ENCODE results near the gene TMEM158.

Gene TMEM158

DNA sequence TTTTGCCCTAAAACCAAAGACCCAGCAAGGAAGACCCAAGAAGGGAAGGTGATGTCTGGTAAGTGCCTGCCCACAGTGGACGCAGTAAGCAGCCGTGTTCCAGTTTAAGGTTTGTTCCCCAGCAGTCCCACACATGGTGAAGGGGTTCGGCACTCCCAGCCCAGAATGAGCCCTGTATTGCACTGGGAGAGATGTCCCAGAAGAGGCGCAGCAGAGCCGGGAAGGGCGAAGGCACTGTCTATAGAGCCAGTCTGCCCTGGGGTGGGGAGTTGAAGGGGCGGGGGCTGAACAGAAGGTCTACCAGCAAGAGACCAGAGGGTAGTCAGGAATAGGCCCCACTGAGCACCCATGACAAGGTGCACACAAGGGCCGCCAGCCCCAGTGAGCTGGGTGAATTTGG is 6.4 kb downstream of the TMEM158 start:
- 0 out of 2 replicates have a peak, but pooled peaks cover 4% of the 10 kb centered on the region for H3K4me1 ChIP-seq (ENCODE audit: low read length)
- no peak overlapping the region for H3K4me2 ChIP-seq (ENCODE audit: low read depth, low read length)
- H3K36me3 ChIP-seq (replicated peaks; ENCODE audit: insufficient read depth, low read length) = no peaks in the 10 kb centered on the region
- no peak overlapping the region for H3K4me3 ChIP-seq (ENCODE audit: low read length)
- H3K9ac ChIP-seq (ENCODE audit: low read length) = no peak overlapping the region
- no peaks in the 10 kb centered on the region for H3K79me2 ChIP-seq (ENCODE audit: low read length)
- H3F3A ChIP-seq (ENCODE audit: insufficient read depth, low read length) = no peaks in the 10 kb centered on the region
- no peak for DNase-seq
- no peak overlapping the region for H3K27ac ChIP-seq (ENCODE audit: low read length)
- H2AFZ ChIP-seq (ENCODE audit: low read length) = no peak overlapping the region
- H3K27me3 ChIP-seq (replicated peaks; ENCODE audit: insufficient read depth, low read length) = peaks cover 17% of the 10 kb centered on the region
- no peaks in the 10 kb centered on the region for H3K9me2 ChIP-seq (replicated peaks; ENCODE audit: insufficient read depth, low read length)
- TF ChIP-seq, protein P1, sequence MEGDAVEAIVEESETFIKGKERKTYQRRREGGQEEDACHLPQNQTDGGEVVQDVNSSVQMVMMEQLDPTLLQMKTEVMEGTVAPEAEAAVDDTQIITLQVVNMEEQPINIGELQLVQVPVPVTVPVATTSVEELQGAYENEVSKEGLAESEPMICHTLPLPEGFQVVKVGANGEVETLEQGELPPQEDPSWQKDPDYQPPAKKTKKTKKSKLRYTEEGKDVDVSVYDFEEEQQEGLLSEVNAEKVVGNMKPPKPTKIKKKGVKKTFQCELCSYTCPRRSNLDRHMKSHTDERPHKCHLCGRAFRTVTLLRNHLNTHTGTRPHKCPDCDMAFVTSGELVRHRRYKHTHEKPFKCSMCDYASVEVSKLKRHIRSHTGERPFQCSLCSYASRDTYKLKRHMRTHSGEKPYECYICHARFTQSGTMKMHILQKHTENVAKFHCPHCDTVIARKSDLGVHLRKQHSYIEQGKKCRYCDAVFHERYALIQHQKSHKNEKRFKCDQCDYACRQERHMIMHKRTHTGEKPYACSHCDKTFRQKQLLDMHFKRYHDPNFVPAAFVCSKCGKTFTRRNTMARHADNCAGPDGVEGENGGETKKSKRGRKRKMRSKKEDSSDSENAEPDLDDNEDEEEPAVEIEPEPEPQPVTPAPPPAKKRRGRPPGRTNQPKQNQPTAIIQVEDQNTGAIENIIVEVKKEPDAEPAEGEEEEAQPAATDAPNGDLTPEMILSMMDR (IDR thresholded peaks at IDR 0.05; ENCODE audit: low read length) = no peak
- no peak for TF ChIP-seq EZH2phosphoT487 (IDR thresholded peaks at IDR 0.05; ENCODE audit: low read length)
- TF ChIP-seq EZH2 (optimal IDR thresholded peaks at IDR 0.05; ENCODE audit: low read depth, low read length) = no peak
- H3K9me3 ChIP-seq (replicated peaks; ENCODE audit: insufficient read depth, low read length) = no peaks in the 10 kb centered on the region
- H4K20me1 ChIP-seq (ENCODE audit: insufficient read depth, low read length) = no peaks in the 10 kb centered on the region

DNA sequence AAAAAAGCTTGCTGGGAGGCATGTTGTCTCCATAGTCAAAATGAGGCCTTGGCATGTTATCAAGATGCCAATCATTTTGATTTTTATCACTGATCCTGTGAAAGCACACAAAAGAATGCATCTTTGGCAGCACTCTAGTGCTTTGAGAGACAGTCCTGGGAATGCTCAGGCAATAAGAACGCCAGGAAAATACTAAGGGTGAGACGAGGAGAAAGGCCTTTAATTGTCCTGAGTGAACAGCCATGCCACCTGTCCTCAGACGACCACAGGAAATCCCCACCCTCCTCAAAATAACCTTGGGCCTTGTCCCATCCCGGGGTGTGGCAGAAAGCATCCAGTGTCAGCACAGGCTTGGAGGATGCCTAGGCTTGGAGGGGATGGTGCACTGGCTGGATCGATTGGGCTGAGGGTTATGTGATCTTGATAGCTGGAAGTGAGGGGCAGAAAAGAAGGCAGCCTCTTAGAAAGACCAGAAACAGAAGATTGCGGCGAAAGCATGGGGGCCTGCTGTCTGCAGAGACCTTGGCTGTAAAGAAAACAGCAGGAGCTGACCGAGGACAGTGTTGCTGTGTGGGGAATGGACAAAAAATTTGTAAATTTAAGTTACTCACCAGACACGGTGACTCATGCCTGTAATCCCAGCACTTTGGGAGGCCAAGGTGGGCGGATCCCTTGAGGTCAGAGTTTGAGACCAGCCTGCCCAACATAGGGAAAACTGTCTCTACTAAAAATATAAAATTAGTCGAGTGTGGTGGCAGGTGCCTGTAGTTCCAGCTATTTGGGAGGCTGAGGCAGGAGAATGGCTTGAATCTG is 7.3 kb downstream of the TMEM158 start:
- H2AFZ ChIP-seq (ENCODE audit: low read length) = no peak overlapping the region
- TF ChIP-seq EZH2phosphoT487 (IDR thresholded peaks at IDR 0.05; ENCODE audit: low read length) = no peak
- TF ChIP-seq EZH2 (optimal IDR thresholded peaks at IDR 0.05; ENCODE audit: low read depth, low read length) = no peak
- TF ChIP-seq, protein P1 (IDR thresholded peaks at IDR 0.05; ENCODE audit: low read length) = no peak
- no peak overlapping the region for H3K4me2 ChIP-seq (ENCODE audit: low read depth, low read length)
- no peak overlapping the region for H3K4me3 ChIP-seq (ENCODE audit: low read length)
- no peak for DNase-seq
- no peaks in the 10 kb centered on the region for H4K20me1 ChIP-seq (ENCODE audit: insufficient read depth, low read length)
- H3F3A ChIP-seq (ENCODE audit: insufficient read depth, low read length) = no peaks in the 10 kb centered on the region
- H3K9me3 ChIP-seq (replicated peaks; ENCODE audit: insufficient read depth, low read length) = no peaks in the 10 kb centered on the region
- H3K9me2 ChIP-seq (replicated peaks; ENCODE audit: insufficient read depth, low read length) = no peaks in the 10 kb centered on the region
- no peak overlapping the region for H3K27ac ChIP-seq (ENCODE audit: low read length)
- peaks cover 8% of the 10 kb centered on the region for H3K27me3 ChIP-seq (replicated peaks; ENCODE audit: insufficient read depth, low read length)
- no peaks in the 10 kb centered on the region for H3K79me2 ChIP-seq (ENCODE audit: low read length)
- 0 out of 2 replicates have a peak, but pooled peaks cover 4% of the 10 kb centered on the region for H3K4me1 ChIP-seq (ENCODE audit: low read length)
- H3K36me3 ChIP-seq (replicated peaks; ENCODE audit: insufficient read depth, low read length) = no peaks in the 10 kb centered on the region
- no peak overlapping the region for H3K9ac ChIP-seq (ENCODE audit: low read length)

- H3K36me3 ChIP-seq (replicated peaks; ENCODE audit: insufficient read depth, low read length) = no peaks in the 10 kb centered on the region
- H3K79me2 ChIP-seq (ENCODE audit: low read length) = no peaks in the 10 kb centered on the region
- DNase-seq = no peak
- H3K4me1 ChIP-seq (ENCODE audit: low read length) = 0 out of 2 replicates have a peak, but pooled peaks cover 4% of the 10 kb centered on the region
- H3K9me2 ChIP-seq (replicated peaks; ENCODE audit: insufficient read depth, low read length) = no peaks in the 10 kb centered on the region
- H2AFZ ChIP-seq (ENCODE audit: low read length) = no peak overlapping the region
- no peaks in the 10 kb centered on the region for H3F3A ChIP-seq (ENCODE audit: insufficient read depth, low read length)
- H3K9ac ChIP-seq (ENCODE audit: low read length) = no peak overlapping the region
- no peaks in the 10 kb centered on the region for H3K9me3 ChIP-seq (replicated peaks; ENCODE audit: insufficient read depth, low read length)
- no peak overlapping the region for H3K4me3 ChIP-seq (ENCODE audit: low read length)
- no peaks in the 10 kb centered on the region for H3K27me3 ChIP-seq (replicated peaks; ENCODE audit: insufficient read depth, low read length)
- no peak overlapping the region for H3K4me2 ChIP-seq (ENCODE audit: low read depth, low read length)
- no peaks in the 10 kb centered on the region for H4K20me1 ChIP-seq (ENCODE audit: insufficient read depth, low read length)
- TF ChIP-seq, protein P1 (IDR thresholded peaks at IDR 0.05; ENCODE audit: low read length) = no peak
- TF ChIP-seq EZH2 (optimal IDR thresholded peaks at IDR 0.05; ENCODE audit: low read depth, low read length) (no peak), EZH2phosphoT487 (IDR thresholded peaks at IDR 0.05; ENCODE audit: low read length) (no peak)
- no peak overlapping the region for H3K27ac ChIP-seq (ENCODE audit: low read length)
Observed at GRCh38 chr3:45216021-45216609, 10.0 kb downstream of the TMEM158 start.
